Lung (tissue), 12 donors: ENCODE results near the gene MFAP5. TPM values are rescaled to one million over a fixed set of nuclear protein-coding genes. Genes with fewer than 3 reads are reported as not detected.

Source experiments
- ATAC-seq: fragments of 200-7000 bp; cut with Tn5 transposase; one replicate; pipeline ENCODE4 v1.9.1; 2020; ENCODE audit warnings: moderate number of reproducible peaks; ENCODE audit not compliant: insufficient read depth, low FRiP score
- DNase-seq, 3 donors: peaks; one replicate each; pipeline ENCODE4 v3.0.0-alpha.2; 2013 to 2017
- H3K27ac ChIP-seq, 2 donors: one replicate each; pipeline ENCODE4 v1.5.1; 2013; ENCODE audit warnings: mild to moderate bottlenecking in 2 of 2, moderate library complexity in 2 of 2, control low read depth in 1 of 2, inconsistent platforms in 1 of 2, low read depth in 1 of 2, low read length in 1 of 2
- H3K27me3 ChIP-seq, 3 donors: one replicate each; pipeline ENCODE4 v1.5.1; 2013; ENCODE audit warnings: low read length in 2 of 3; ENCODE audit not compliant: control insufficient read depth in 3 of 3, insufficient read depth in 3 of 3
- H3K36me3 ChIP-seq, 4 donors: one replicate each; pipeline ENCODE4 v1.5.1; 2013; ENCODE audit warnings: low read length in 4 of 4, mild to moderate bottlenecking in 1 of 4, moderate library complexity in 1 of 4; ENCODE audit not compliant: control insufficient read depth in 4 of 4, insufficient read depth in 4 of 4
- H3K4me1 ChIP-seq, 5 donors: one replicate each; pipeline ENCODE4 v1.5.1; 2013; ENCODE audit warnings: low read length in 5 of 5, mild to moderate bottlenecking in 2 of 5, moderate library complexity in 1 of 5; ENCODE audit not compliant: control insufficient read depth in 5 of 5, insufficient read depth in 5 of 5
- H3K4me3 ChIP-seq: one replicate; pipeline ENCODE4 v1.5.1; 2013; ENCODE audit warnings: mild to moderate bottlenecking, control low read depth, moderate library complexity
- H3K9ac ChIP-seq, 2 donors: one replicate each; pipeline ENCODE4 v1.5.1; 2013; ENCODE audit warnings: low read length in 2 of 2, control low read depth in 1 of 2; ENCODE audit not compliant: insufficient read depth in 1 of 2
- H3K9me3 ChIP-seq, 4 donors: one replicate each; pipeline ENCODE4 v1.5.1; 2013; ENCODE audit warnings: low read length in 3 of 4, mild to moderate bottlenecking in 1 of 4, moderate library complexity in 1 of 4; ENCODE audit not compliant: control insufficient read depth in 4 of 4, insufficient read depth in 3 of 4
- WGBS, 2 donors: extraction: QIAGEN DNeasy Blood & Tissue Kit; methylation state at CpG; one replicate each; pipeline ENCODE4 v1.1.7; 2013; 5-methylcytosine and 5-hydroxymethylcytosine counted together
- polyA plus RNA-seq, 2 donors: library from polyadenylated mRNA; stranded (reverse); fragments of 200-250 nt; gene quantifications; one replicate each; pipeline ENCODE4 v1.2.1, GENCODE V29; 2013
- total RNA-seq, 2 donors: library from RNA; depleted of rRNA in 1 of 2; stranded (reverse); fragments of >200 nt in 1 of 2; gene quantifications; one replicate each; pipeline ENCODE4 v1.2.1, GENCODE V29; 2014 to 2021
- TF ChIP-seq, protein P1 (sequence below): IDR thresholded peaks from 2 replicates; pipeline ENCODE4 v1.5.1; 2012; ENCODE audit warnings: mild to moderate bottlenecking; ENCODE audit errors: control extremely low read depth, extremely low read depth
- donor health status: control.
- donor health status: control.
- donor health status: Bipolar disorder and iron deficiency.
- donor health status: healthy.
- donor health status: DM: yes; HTN: yes; CAD: no.

The MFAP5 gene
- total and polyA plus RNA-seq, 4 donors: 1.6 to 10.0 (median 3.5) TPM

DNA sequence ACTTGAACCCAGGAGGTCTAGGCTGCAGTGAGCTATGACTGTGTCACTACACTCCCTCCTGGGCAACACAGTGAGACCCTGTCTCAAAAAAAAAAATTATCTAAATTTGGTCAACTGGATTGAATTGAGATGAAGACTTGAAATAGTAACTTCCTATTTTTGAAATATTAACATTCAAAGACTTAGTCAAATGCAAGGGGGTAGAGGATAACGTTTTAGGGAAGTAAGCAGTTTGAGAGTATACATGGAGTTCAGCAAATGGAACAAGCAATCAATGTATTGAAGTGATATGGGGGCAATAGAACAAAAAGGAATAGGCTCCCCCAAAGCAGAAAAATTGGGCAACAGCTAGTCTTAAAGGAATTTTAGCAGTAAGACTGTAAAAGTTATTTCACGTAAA is 4.6 kb upstream of the MFAP5 start:
- no peak overlapping the region for H3K4me3 ChIP-seq
- no peaks in the 10 kb centered on the region for H3K4me1 ChIP-seq
- no peak overlapping the region for H3K27ac ChIP-seq
- DNase-seq: no peak
- H3K27me3 ChIP-seq: no peaks in the 10 kb centered on the region
- no peak for ATAC-seq
- TF ChIP-seq, protein P1, sequence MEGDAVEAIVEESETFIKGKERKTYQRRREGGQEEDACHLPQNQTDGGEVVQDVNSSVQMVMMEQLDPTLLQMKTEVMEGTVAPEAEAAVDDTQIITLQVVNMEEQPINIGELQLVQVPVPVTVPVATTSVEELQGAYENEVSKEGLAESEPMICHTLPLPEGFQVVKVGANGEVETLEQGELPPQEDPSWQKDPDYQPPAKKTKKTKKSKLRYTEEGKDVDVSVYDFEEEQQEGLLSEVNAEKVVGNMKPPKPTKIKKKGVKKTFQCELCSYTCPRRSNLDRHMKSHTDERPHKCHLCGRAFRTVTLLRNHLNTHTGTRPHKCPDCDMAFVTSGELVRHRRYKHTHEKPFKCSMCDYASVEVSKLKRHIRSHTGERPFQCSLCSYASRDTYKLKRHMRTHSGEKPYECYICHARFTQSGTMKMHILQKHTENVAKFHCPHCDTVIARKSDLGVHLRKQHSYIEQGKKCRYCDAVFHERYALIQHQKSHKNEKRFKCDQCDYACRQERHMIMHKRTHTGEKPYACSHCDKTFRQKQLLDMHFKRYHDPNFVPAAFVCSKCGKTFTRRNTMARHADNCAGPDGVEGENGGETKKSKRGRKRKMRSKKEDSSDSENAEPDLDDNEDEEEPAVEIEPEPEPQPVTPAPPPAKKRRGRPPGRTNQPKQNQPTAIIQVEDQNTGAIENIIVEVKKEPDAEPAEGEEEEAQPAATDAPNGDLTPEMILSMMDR: no peak
- 55 to 72% methylated on average over 2 of the region's 2 CpGs for WGBS, 2 donors
- no peaks in the 10 kb centered on the region for H3K36me3 ChIP-seq
- no peak overlapping the region for H3K9ac ChIP-seq
- no peaks in the 10 kb centered on the region for H3K9me3 ChIP-seq

DNA sequence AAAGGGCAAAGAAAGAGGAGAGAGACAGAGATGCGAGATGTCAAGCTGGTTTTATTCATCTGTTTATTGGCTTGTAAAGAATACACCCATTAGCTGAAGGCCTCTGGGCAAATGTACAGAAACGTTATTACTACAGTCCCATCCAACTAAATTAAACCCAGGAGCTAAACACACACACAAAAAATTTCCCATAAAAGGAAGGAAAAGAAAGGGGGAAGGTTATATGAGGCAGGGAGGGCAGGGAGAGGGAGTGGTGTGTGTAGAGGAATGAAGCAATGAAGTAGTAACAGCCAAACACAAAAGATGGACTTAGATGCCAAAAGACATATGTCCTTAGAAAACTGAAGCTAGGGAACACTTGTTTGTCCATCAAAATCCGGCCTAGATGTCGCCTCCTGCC is 3.1 kb upstream of the MFAP5 start:
- no peak overlapping the region for H3K9ac ChIP-seq
- no peak for DNase-seq
- H3K9me3 ChIP-seq: no peaks in the 10 kb centered on the region

DNA sequence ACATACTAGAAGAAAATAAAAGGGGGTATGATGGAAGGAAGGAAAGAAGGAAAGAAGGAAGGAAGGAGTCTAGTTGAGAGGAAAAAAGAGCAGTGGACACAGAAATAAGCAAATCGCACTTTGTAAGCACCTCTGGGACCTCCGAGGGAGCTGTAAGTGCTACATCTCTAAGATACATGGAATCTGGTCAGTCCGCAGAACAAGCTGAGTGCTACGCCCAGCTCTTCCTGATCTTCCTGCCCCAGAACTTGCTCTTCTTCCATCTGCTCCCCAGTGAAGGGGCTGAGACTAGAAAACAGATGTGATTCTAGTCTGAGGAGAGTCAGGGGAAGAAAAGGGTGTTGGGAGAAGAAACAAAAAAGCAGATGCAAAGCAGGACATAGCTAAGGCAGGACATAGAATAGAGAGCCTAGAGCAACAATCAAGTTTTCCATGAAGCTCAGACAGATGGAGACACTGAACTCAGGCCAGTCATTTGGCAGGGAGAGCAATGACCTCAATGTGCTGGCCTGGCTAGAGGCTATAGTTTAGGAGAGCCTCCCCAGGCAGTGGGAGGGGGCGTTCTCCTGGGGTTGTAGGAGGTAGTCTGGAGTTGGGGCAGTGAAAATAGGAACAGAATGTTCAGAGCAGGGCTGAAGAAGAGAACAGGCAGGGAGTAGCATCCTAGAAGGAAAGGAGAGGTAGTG is 1.7 kb upstream of the MFAP5 start:
- Histone ChIP-seq H3K36me3 (no peaks in the 10 kb centered on the region), H3K9me3 (no peaks in the 10 kb centered on the region), H3K4me1 (no peaks in the 10 kb centered on the region), H3K4me3 (no peak overlapping the region), H3K9ac (no peak overlapping the region), H3K27ac (peak overlapping the region in 1 of 2 donors; percentile 49), H3K27me3 (no peaks in the 10 kb centered on the region)
- TF ChIP-seq, protein P1: no peak
- no peak for DNase-seq
- ATAC-seq: no peak
- WGBS, 2 donors: 86 to 94% methylated on average over 5 of the region's 5 CpGs

More for the DNA sequence above, 3.1 kb upstream of the MFAP5 start:
- TF ChIP-seq, protein P1: no peak
- Histone ChIP-seq H3K4me3 (no peak overlapping the region), H3K4me1 (no peaks in the 10 kb centered on the region), H3K27me3 (no peaks in the 10 kb centered on the region), H3K36me3 (no peaks in the 10 kb centered on the region), H3K27ac (no peak overlapping the region)
- no peak for ATAC-seq
- WGBS, 2 donors: 85 to 88% methylated on average over 4 of the region's 4 CpGs

DNA sequence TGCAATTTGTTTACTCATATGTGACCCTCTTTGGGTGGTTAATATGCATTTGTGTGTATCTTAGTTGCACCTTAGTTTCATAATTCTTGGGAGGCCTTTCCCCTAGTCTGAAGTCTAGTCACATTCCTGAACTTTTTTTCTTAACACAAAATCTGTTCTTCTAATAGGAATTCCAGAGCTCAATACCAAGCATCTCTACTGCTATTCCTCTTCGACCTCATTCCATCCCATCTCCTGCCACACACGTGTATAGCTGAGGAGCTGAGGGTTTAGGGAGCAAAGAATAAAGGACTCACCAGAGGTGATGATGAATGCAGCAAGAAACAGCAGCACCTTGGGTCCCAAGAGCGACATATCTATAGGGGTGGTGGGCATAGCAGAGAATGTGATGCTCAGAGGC is 875 bp downstream of the MFAP5 start:
- Histone ChIP-seq H3K36me3 (no peaks in the 10 kb centered on the region), H3K27me3 (no peaks in the 10 kb centered on the region), H3K9ac (no peak overlapping the region), H3K9me3 (no peaks in the 10 kb centered on the region), H3K4me1 (no peaks in the 10 kb centered on the region), H3K4me3 (no peak overlapping the region), H3K27ac (no peak overlapping the region)
- no peak for ATAC-seq
- 82 to 95% methylated on average over 3 of the region's 3 CpGs for whole genome bisulfite sequencing, 2 donors
- DNase-seq: no peak
- TF ChIP-seq, protein P1: no peak
